ENCODE results near the gene NFS1. TPM values are rescaled to one million over a fixed set of nuclear protein-coding genes. Genes with fewer than 3 reads are reported as not detected.
"Not testable (repeated sequence)": the region's sequence is repeated elsewhere in the genome, so short reads cannot be mapped to it uniquely, and the experiment has no call there.

Gene NFS1
- total RNA-seq = 22.3 and 48.5 TPM in 2 replicates

DNA sequence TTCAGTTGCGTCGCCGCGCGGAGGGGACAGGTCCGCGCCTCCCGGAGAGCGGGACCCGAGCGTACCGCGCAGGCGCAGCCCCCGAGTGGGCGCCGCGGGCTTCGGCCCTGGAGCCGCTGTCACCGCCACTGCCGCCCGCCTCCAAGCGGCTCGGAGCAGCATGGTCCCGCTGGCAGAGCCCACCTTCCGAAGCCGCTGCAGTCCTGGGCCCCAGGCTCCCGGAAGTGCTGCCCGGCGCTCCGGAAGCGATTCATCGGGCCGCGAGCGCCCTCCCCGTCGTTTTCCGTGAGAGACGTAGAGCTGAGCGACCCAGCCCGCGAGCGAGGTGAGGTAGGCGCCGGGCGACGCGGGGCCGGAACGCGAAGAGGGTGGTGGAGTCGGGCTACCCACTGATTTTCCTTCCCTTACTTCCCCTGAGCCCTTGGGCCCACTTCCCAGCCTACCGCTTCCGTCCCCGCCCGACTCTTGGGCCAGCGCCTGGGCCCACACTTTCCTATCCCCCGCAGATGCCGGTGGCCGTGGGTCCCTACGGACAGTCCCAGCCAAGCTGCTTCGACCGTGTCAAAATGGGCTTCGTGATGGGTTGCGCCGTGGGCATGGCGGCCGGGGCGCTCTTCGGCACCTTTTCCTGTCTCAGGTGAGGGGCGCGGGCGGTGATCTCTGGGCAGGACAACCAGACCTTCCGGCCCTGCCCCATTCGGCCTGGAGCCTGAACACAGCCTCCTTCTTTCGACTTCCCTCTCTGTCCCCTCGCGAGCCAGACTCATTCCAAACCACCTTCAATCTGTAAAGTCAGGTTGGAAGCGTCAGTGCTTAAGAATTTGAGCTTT lies at the start of gene NFS1, which contains the start of gene ROMO1:
Gene NFS1, minus strand, starts transcription at position 226 of the 830 bp plus-strand sequence. Its CDS starts 64 bp downstream, at position 162.
Gene ROMO1, plus strand, starts transcription at position 279 of the 830 bp plus-strand sequence. Its CDS starts 228 bp downstream, at position 507.
- peak; percentile 45 for DNase-seq (ENCODE audit: low read depth, low spot score)

DNA sequence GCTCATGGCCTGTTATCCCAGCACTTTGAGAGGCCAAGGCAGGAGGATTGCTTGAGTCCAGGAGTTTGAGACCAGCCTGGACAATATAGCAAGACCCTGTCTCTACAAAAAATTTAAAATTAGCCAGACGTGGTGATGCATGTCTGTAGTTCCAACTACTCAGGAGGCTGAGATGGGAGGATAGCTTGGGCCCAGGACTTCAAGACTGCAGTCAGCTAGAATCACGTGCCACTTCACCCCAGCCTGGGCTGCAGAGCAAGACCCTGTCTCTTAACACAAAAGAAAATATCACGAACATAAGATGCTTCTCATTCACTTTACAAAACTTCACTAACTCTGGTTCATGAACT lies 45.3 kb upstream of the NFS1 start:
- DNase-seq (ENCODE audit: low read depth, low spot score) = not testable (repeated sequence)

DNA sequence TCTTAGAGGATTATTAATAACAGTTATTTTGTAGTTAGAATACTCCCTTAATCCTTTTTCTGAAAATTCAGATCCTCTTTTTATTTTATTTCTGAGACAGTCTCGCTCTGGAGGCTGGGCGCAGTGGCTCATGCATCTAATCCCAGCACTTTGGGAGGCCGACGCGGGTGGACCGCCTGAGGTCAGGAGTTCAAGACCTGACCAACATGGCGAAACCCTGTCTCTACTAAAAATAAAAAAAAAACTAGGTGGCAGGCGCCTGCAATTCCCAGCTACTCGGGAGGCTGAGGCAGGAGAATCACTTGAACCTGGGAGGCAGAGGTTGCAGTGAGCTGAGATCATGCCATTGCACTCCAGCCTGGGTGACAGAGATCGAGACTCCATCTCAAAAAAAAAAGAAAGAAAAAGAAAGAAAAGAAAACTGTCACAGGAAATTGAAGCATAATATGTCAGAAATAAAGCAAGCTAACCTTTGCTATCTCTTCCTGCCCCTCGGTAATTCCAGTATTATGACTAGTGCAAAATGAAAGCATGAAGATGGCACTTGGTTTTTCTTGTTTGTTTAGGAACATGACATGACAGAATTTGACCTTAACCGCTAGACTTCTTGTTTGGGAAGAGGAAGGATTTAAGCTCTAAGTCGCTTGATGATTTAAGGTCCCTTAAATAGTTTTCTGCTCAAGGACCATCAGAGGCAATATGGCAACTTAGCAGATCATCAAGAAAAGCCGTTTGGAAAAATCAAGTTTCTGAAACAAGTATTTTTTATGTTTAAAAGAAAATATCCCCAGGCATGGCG lies 44.7 kb upstream of the NFS1 start:
- no peak for DNase-seq (ENCODE audit: low read depth, low spot score)

DNA sequence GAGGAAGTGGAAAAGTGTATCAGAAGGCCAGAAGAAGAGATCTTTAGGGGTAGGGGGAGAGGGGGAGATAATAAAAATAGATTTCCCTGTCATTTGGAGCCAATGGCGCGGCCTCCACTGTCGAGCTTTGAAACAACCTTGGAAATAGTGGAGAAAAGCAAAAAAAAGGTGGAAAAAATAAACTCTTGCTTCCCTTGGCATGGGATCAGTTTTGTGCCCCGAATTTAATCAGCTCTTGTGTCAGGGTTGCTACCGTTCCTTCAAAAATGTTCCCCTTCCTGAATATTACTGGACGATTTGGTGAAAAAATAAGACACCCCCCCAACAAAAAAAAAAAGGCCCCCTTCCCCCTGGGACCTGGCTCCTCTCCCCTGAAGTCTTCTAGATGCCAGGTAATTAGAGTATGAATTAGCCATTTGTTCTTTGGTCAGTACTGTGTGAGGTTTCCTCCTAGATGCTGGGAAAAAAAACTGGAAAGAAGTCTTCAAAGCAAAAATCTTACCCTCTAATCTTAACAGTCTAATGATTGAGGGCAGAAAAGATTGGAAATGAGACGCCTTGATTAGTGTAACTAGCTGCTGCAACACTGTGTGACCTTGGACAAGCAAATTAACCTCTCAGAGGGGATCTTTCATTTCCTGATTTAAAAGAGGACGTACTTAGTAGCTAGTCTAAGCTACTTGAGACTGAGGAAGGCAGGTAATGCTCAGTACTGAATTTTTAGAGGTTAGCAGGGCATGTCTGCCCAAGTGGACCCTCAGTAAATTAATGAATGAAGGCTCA lies 43.8 kb upstream of the NFS1 start:
- no peak for DNase-seq (ENCODE audit: low read depth, low spot score)

DNA sequence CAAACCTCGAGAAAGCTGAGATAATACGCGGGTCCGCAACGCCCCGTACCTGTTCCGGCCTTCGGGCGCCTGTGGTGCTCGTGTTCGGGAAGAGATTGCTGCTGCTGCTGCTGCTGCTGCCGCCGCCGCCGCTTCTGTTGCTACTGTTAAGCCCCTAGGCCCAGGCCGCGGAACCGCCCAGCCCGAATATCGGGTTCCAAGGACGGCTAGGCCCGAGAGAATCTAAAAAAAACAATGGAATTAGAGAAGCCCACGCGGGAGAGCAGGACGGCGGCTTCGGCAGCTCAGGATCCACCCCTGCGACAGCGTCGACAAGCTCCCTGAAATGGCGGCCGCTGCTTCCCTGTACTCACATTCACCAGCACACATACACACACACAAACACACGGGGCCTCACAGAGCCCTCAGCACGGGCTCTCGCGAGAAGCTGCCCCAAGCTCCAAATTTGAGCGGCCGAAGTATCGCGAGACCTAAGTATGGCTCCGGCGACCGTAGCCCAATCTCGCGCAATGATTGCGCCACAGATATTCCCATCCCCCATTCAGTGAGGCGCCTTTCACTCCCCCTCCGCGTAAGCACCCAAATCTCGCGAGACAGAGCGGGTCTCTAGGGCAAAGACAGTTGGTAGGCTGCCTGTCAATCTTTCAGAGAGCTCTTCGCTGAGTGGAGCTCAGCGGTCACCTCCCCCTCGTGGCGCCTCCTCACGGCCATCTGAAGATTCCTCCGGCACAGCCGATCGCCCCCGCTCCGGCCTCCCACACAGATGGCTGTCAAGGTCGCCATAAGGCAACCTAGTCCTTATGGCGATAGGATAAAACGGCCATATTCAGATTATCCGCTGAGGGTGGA lies 43.0 kb upstream of the NFS1 start, which contains the start of gene RBM39:
Gene RBM39, minus strand, starts transcription at position 369 of the 849 bp plus-strand sequence. CDS start 1,386 bp downstream, outside the sequence.
- peak; percentile 99 for DNase-seq (ENCODE audit: low read depth, low spot score)

DNA sequence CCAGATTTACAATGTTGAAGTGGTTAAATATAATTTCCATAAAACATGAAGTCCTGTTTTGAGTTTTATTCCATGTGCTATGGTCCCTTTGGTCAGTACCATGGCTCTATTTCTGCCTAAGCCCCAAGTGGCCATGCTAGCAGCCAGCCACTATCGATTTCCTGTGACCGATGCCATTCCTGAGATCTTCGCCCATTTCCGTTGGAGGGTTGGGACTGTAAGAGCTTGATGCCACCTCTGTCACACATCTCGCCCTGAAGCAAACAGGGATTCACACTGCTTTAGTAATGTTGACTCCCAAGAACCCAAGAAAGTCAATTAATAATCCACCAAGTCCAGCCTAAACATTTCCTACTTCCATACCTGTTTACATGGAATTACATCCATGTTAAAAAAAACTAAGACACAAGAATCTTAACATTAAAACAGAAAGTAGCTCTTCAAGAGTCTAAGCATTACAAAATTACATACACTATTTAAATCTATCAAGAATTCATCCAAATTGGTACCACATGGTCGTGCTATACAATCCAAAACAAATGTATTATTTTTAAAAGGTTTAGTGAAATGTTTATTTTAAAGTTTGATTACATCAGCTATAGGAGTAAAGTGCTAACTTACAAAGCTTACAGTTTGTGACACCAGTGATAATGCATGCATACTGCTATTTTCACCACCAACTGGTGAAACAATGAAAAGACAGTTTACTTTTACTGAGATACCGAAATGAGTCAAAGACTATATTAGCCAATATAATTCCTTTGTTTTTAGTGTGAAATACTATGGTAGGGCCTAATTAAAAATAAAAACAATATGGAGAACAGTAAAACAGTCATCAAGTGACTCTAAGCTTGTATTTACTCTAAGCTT lies 40.4 kb upstream of the NFS1 start:
- DNase-seq (ENCODE audit: low read depth, low spot score) = no peak

DNA sequence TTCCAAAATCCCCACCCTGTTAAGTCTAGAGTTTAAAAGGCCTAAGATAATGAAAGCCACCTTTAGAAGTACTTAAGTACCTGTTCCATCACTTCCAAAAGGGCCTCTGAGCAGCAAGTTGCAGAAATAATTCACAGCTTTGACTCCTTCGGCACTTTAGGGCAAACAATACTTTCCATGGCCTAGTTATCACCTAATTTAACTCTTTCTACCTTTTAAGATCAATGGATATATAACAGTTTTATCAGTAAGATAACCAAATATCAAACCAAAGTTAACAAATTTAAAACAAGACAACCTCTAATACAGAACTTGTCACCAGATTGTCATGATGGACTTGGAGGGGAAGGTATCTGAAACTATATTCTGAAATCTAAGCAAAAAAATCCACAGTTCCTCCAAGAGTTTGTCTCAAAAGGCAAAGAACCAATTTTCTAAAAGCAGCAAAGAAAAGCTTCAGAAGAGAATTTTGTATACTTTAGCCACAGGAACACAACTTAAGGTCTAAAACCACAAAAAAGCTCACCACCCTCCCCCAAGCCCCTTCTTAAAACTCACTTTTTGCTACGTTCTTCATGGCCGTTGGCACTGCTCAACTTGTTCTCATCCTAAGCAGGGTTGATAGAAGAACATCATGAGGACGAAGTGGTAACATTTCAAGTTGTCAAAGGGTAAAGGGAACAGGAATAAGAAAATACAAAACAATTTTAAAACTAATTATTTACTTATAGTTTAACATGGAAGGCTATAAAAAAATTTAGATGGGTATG lies 39.4 kb upstream of the NFS1 start:
- DNase-seq (ENCODE audit: low read depth, low spot score) = no peak

DNA sequence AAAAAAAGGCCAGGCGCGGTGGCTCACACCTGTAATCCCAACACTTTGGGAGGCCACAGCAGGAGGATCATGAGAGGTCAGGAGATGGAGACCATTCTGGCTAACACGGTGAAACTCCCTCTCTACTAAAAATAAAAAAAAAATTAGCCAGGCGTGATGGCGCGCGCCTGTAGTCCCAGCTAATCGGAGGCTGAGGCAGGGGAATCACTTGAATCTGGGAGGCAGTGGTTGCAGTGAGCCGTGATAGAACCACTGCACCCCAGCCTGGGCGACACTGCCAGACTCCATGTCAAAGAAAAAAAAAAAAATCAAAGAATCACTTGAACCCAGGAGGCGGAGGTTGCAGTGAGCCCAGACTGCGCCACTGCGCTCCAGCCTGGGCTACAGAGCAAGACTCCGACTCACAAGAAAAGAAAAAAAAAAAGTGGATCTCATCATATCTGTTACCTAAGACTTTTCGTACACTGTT lies 38.7 kb upstream of the NFS1 start:
- DNase-seq (ENCODE audit: low read depth, low spot score) = no peak

DNA sequence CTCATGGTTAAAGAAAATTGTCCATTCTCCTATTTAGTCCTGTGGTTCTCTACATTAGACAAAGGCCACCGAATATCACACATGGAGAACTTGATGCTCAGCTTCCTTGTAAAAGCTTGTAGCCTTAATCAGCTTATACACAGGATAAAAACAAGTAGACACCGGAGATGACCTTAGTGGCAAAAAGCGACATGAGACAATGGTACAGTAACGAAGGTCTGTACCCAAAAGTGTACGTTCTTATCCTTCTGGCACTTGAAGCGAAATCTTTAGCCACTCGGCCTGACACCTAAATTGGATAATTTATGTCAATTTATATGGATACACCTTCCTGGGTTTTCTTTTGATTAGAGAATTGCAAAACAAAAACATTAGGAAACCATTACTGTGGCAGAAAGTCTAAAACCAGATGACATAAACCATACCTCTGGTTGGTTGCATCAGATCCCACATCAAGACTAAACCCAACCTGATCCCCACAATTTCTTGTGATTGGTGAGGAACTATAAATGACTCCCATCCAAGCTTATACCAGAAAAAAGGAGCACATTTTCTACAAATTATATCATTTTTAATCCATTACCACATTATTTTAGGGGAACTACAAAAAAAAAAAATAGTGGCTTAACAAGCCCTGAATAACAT lies 36.8 kb upstream of the NFS1 start:
- DNase-seq (ENCODE audit: low read depth, low spot score) = no peak

DNA sequence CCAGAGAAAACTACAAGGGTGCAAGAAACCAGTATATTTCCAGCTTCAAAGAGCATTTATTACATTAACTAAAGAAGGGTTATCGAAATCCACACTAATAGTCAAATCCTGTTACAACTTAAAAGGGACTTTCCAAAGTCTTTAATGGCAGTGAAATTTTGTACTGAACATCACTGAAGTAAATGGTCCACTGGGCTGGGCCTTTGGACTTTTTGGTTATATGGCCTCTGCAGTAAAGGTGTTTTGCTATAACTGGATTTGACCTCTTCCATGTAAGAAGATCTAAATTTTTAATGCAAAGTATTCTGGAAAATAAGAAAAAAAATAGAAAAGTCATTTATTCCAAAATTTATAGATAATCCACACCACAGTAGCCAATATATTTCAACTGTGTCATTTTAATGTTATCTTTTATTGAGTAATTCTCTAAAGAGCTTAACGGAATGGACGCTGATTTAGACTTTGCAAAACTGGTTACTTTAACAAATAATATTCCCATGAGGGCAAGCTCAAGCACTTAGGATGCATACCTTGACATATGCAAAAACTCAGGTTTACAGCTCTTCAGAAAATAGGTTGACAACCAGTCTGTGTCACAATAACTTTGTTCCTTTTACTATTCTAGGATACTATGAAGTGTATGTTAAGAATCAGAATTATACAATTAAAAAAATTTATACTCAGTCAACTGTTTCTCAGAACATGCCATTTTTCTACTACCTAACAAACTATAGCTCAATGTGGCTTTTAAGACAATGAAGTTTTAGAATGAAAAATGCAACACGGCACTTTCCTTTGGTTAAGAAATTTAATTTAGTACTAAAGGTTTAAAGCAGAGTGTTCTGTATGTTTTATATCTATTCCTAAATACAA lies 35.9 kb upstream of the NFS1 start:
- no peak for DNase-seq (ENCODE audit: low read depth, low spot score)

DNA sequence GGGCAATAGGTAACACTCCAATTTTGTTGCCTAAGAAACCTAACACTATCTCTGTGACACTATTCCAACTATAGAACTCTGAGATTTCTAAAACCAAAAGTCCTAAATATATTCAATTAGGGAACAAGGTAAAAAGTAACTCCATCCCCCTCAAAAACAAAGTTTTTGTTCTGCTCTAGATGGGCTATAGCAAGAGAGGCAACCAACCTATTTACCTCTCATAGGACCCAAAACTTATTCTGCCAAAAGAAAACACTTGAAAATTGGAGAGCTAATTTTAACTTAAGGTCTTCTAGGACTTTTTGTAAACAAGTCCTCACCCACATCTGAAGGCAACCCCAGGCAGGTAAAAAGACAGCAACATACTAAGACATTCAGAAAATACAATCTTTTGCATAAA lies 35.2 kb upstream of the NFS1 start:
- DNase-seq (ENCODE audit: low read depth, low spot score) = no peak

DNA sequence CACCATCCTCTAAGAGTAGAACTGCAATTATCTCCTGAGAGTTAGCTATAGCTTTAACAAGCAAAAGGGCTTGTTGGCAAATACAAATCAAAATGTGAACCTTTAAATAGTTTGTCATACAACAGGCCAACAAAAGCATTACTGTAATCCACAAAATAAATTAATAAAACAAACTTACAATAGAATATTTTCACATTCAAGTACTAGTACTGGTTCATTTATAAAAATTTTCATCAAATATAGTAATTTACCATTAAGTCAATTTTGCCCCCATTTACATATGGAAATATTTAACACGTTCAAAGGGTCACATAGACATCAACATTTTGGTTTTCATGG lies 33.5 kb upstream of the NFS1 start:
- no peak for DNase-seq (ENCODE audit: low read depth, low spot score)

DNA sequence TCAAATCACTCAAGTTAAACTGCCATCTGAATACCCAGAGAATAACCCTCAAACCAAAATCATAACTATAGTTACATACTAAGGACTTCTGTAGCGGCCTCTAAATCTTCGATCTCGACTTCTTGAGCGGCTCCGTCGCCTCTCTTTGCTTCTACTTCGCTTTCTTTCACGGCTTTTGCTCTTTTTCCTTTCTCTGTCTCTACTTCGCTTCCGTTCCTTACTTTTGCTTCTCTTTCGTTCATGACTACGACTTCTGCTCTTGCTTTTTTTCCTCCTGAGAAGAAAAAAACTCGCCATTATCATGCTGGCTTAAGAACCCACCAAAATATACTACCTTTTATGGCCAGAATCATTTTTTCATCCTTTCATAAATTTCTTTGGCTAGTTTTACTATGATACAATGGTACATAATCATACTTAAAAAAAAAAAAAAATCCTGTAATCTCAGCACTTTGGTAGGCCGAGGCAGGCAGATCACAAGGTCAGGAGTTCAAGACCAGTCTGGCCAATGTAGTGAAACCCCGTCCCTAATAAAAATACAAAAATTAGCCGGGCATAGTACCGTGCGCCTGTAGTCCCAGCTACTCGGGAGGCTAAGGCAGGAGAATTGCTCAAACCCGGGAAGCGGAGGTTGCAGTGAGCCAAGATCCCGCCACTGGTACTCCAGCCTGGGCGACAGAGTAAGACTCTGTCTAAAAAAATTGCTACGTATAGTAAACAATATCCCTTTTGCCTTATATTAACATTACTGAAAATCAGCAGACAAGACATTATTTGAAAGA lies 32.9 kb upstream of the NFS1 start:
- DNase-seq (ENCODE audit: low read depth, low spot score) = no peak

DNA sequence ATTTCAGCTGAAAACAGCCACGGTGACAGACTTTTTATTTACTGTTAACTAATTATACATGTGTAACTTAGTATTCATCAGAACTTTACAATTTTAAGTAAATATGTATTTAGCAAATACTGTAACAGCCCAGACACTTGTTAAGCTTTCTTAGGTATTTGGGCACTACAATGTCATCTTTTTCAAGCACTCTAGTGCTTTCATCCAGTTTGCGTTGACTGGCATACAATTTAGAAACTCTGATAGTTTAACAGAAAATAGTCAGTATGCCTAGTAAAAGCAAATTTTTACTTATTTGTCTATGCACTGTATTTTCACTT lies 32.3 kb upstream of the NFS1 start:
- no peak for DNase-seq (ENCODE audit: low read depth, low spot score)

DNA sequence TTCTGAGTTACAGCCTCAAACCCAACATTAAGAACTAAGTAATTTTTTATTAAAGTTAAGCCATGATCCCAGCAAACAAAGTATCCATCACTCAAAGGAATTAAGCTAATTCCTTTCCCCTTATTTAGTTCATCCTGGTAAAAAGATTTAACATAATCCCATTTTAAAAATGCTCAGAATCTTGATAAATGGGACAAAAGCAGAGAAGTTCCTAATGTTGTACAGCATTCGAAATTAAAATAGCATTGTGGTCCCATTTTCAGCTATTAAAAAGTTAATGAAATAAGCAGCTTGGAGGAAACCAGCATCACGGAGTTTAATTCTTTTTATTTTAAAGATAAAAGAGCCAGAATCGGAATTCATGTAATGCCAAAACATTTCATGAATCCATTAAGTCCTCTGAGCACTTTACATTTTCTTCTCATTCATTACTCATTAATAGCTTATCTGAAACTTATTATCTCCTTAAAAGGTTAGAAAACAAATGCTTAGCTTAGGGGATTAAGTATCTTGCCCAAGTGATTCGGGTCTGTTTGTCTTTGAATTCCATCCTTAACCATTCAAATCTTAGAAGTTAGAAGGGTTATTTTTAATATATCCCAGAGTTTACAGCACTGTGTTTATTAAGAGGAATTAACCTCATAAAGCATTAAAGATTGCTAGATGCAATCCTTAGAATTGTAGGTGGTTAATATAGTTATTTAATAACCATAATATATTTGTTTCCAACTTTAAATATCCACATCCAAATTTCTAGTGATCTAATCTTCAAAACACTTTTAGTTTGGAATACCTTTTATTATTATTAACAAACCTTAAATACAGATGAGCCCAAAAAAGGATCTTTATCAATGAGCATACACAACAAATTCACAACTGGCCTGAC lies 31.7 kb upstream of the NFS1 start:
- no peak for DNase-seq (ENCODE audit: low read depth, low spot score)
